ENCODE measurements around the gene ACKR3.

GRCh38 chr2:236600892-236601291, 31.3 kb downstream of the ACKR3 start:
- TF ChIP-seq POLR2A (IDR thresholded peaks at IDR 0.05) (no peak), CTCF (IDR thresholded peaks at IDR 0.05) (no peak)

Data from testis (tissue), 2 donors.